ACC112 (cell line): ENCODE results near the gene LYAR.

ENCODE experiments used
- H2AFZ ChIP-seq: fragments of 200-600 bp; sonication (generic); one replicate; pipeline ENCODE4 v1.6.0; 2017; ENCODE audit warnings: antibody characterized with exemption, low read length; ENCODE audit not compliant: unreplicated experiment
- H3K27ac ChIP-seq: fragments of 200-600 bp; sonication (generic); 2 replicates; pipeline ENCODE4 v1.5.1; 2014; ENCODE audit warnings: low read depth, mild to moderate bottlenecking, antibody characterized with exemption, low read length, moderate library complexity
- H3K27me3 ChIP-seq: fragments of 200-600 bp; sonication (generic); 2 replicates; pipeline ENCODE4 v1.6.1; 2014; ENCODE audit warnings: mild to moderate bottlenecking, antibody characterized with exemption, low read length, moderate library complexity, mixed read lengths; ENCODE audit not compliant: insufficient read depth
- H3K36me3 ChIP-seq: fragments of 200-600 bp; sonication (generic); 2 replicates; pipeline ENCODE4 v1.6.1; 2016; ENCODE audit warnings: mild to moderate bottlenecking, antibody characterized with exemption, low read length, moderate library complexity, mixed read lengths; ENCODE audit not compliant: insufficient read depth
- H3K4me1 ChIP-seq: fragments of 200-600 bp; sonication (generic); one replicate; pipeline ENCODE4 v1.6.1; 2016; ENCODE audit warnings: low read length, mixed read lengths; ENCODE audit not compliant: insufficient read depth, unreplicated experiment, control insufficient read depth
- H3K4me3 ChIP-seq: fragments of 200-600 bp; sonication (generic); 2 replicates; pipeline ENCODE4 v1.5.1; 2014; ENCODE audit warnings: mild to moderate bottlenecking, low read depth, low read length
- H3K79me2 ChIP-seq: fragments of 200-600 bp; sonication (generic); one replicate; pipeline ENCODE4 v1.6.0; 2016; ENCODE audit warnings: low read length; ENCODE audit not compliant: control insufficient read depth, unreplicated experiment, insufficient read depth

LYAR gene

DNA sequence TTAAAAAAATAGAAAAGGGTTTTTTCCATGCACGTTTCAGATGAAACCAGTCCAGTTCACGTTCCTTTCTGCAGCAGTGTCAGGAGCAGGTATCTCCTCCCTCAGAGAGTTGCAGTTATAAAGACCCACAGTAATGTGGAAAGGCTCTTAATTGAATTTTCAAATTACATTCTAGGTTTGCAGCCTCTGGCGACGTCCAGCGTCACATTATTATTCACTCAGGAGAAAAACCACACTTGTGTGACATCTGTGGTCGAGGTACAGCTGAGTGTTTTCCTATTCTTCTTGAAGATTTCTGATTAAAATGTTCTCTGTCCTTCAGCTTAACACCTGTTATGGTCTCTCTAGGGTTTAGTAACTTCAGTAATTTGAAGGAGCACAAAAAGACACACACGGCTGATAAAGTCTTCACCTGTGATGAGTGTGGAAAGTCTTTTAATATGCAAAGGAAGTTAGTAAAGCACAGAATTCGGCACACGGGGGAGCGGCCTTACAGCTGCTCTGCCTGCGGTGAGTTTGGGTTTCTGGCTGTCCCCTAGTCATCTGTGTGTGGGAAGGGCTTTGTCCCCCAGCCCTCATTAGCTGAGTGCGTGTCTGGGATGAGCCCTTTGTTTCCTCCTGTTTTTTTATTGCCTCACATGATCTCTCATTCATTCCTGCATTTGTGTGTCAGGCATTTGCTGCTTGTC lies 25.7 kb upstream of the LYAR start:
- Histone ChIP-seq H2AFZ (no peak overlapping the region), H3K27me3 (no peaks in the 10 kb centered on the region), H3K36me3 (no peaks in the 10 kb centered on the region), H3K27ac (no peak overlapping the region), H3K4me3 (no peak overlapping the region), H3K4me1 (no peaks in the 10 kb centered on the region), H3K79me2 (no peaks in the 10 kb centered on the region)

DNA sequence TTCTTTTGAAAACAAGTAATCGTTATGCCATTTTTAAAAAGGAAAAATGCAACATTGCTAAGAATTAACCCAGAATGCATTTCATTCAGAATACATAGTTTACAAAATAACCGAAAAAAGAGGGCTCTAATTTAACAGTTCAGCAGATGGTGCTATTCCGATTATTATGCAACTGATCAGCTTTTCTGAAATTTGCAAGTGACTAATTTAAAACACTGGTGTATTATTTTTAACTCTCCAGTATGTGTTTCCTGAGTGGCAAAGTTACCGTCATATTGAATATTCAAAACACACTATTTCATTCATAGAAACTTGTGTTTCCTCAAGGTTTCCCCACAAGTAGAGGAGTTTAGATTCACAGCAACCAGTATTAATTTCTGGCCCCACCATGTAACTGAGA lies 21.2 kb upstream of the LYAR start:
- Histone ChIP-seq H3K4me3 (no peak overlapping the region), H3K27me3 (no peaks in the 10 kb centered on the region), H3K27ac (no peak overlapping the region), H3K4me1 (no peaks in the 10 kb centered on the region), H2AFZ (no peak overlapping the region), H3K36me3 (no peaks in the 10 kb centered on the region), H3K79me2 (no peaks in the 10 kb centered on the region)

DNA sequence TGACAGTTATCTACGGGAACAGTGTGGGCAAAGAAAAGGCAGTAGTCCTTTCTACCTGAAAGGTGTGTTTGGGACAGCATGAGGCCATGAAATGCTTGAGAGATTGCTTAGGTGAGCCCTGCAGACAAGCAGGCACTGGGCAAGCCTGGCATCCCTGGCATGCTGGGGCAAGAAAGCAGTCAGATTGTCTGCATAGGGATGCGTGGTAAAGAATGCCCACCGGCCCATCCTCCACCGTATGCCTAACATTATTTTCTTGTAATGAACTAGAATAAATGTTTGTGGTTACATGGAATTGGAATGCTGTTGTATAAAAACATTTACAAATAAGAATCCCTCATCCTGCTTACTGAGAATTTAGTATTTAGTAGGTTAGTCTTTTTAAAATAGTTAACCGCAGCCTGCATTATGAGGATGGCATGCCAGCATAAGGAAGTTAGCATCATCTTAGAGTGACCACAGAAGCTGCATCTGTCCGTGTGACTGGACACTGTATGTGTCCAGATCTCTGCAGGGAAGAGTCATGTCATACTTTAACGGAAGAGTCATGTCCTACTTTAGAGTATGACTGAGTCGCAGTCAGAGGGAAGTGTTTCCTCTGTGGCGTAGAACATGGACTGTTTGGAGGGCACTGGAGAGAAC lies 19.0 kb upstream of the LYAR start:
- Histone ChIP-seq H3K4me3 (no peak overlapping the region), H3K27ac (no peak overlapping the region), H3K4me1 (no peaks in the 10 kb centered on the region), H2AFZ (no peak overlapping the region), H3K36me3 (no peaks in the 10 kb centered on the region), H3K27me3 (no peaks in the 10 kb centered on the region), H3K79me2 (no peaks in the 10 kb centered on the region)

DNA sequence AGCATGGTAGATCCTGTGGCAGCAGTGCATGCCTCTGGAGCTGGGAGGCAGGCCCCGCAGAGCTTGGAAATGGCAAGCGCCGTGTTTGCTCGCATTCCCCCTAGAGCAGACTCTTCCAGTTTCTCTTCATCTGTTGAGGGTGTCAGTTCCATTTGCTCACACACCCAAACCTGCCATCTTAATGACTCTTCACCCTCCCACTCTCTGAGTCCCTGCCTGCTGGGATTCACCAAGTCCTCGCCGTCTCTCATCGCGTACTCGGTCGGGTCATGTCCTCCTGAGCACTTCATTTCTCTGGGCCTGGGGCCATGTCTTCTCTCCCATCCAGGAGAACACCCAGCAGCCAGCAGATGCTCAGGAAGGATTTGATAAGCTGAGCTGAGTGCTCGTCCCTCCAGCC lies 17.0 kb upstream of the LYAR start:
- Histone ChIP-seq H3K27me3 (no peaks in the 10 kb centered on the region), H3K79me2 (no peaks in the 10 kb centered on the region), H3K36me3 (peaks cover 7% of the 10 kb centered on the region; the same call in 1 of the 2 replicates), H3K27ac (no peak overlapping the region), H3K4me3 (no peak overlapping the region), H3K4me1 (no peaks in the 10 kb centered on the region), H2AFZ (no peak overlapping the region)

DNA sequence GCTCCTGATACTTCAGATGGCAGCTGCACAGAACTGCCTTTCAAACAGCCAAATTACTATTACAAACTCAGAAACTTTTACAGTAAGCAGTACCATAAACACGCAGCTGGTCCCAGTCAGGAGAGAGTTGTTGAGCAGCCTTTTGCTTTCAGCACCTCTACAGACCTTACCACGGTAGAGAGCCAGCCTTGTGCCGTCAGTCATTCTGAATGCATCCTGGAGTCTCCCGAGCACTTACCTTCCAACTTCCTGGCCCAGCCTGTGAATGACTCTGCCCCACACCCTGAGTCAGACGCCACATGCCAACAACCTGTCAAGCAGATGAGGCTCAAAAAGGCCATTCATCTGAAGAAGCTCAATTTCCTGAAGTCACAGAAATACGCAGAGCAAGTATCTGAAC lies 12.5 kb upstream of the LYAR start:
- Histone ChIP-seq H3K27ac (no peak overlapping the region), H3K4me1 (no peaks in the 10 kb centered on the region), H3K79me2 (peaks cover 7% of the 10 kb centered on the region), H3K36me3 (peaks cover 7% of the 10 kb centered on the region; the same call in 1 of the 2 replicates), H3K27me3 (no peaks in the 10 kb centered on the region), H2AFZ (no peak overlapping the region), H3K4me3 (no peak overlapping the region)

DNA sequence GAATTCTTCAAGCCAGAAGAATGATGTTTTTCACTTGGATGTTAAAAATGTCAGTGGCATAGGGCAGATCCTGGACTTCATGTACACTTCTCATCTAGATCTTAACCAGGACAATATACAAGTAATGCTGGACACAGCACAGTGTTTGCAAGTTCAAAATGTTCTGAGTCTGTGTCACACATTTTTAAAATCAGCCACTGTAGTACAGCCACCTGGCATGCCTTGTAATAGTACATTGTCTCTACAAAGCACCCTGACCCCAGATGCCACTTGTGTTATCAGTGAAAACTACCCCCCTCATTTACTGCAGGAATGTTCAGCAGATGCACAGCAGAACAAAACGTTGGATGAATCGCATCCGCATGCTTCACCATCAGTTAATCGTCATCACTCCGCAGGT lies 12.0 kb upstream of the LYAR start:
- H3K36me3 ChIP-seq, result peaks cover 7% of the 10 kb centered on the region; the same call in 1 of the 2 replicates
- no peaks in the 10 kb centered on the region for H3K27me3 ChIP-seq
- no peak overlapping the region for H3K4me3 ChIP-seq
- H3K4me1 ChIP-seq, result no peaks in the 10 kb centered on the region
- no peak overlapping the region for H2AFZ ChIP-seq
- H3K27ac ChIP-seq, result no peak overlapping the region
- H3K79me2 ChIP-seq, result peaks cover 7% of the 10 kb centered on the region

DNA sequence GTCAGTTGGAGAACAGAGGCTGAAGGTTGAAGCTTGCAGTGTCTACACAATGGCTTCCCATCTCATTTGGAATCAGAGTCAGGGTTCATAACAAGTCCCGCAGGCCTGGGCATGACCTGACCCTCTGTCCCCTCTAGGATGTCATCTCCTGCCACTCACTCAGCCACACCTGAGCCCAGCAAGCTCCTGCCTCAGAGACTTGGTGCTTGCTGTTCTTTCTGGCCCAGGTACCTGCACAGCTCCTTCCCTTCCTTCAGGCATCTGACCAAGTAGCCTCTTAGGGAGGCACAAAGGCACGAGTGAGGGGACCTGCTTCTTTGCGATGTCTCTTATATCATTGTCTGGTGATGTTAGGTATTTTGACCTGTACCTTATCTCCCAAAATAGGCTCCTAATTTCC lies 9.1 kb upstream of the LYAR start:
- Histone ChIP-seq H3K4me3 (no peak overlapping the region), H3K79me2 (peaks cover 7% of the 10 kb centered on the region), H3K4me1 (no peaks in the 10 kb centered on the region), H3K36me3 (peaks cover 7% of the 10 kb centered on the region; the same call in 1 of the 2 replicates), H3K27me3 (no peaks in the 10 kb centered on the region), H3K27ac (no peak overlapping the region), H2AFZ (no peak overlapping the region)

DNA sequence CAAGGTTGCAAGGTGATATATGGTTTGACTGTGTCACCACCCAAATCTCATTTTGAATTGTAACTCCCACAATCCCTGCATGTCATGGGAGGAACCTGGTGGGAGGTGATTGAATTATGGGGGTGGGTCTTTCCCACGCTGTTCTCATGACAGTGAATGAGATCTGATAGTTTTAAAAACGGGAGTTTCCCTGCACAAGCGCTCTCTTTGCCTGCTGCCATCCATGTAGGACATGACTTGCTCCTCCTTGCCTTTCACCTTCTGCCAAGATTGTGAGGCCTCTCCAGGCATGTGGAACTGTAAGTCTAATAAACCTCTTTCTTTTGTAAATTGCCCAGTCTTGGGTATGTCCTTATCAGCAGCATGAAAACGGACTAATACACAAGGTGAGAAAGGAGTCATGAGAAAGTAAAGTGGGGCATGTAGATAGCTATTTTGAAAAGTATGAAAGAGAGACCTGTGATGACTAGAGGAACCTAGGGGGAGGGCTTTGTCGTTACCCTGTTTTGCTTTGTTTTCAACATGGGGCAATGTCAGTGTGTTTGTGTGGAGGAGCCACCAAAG lies 6.4 kb upstream of the LYAR start:
- H3K79me2 ChIP-seq, result peaks cover 20% of the 10 kb centered on the region
- H3K27me3 ChIP-seq, result no peaks in the 10 kb centered on the region
- H3K4me3 ChIP-seq, result no peak overlapping the region
- H2AFZ ChIP-seq, result no peak overlapping the region
- no peak overlapping the region for H3K27ac ChIP-seq
- H3K36me3 ChIP-seq, result no peaks in the 10 kb centered on the region
- peaks cover 3% of the 10 kb centered on the region for H3K4me1 ChIP-seq

DNA sequence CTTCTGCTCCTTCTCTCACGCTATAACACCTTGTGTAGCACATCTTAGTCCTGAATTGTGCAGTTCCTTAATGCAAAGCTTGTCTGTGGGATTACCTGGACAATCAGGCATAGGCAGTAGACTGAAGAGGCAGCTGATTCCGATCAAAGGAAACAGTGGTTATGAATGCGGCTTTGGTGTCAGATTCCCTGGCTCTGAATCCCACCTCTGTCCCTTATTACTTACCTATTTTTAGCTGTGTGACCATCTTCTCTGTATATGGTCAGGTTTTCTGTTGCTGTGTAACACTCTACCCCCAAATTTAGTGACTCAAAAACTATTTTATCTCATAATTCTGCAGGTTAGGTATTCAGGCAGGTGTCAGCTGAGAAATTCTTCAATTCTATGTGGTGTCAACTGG lies 3.3 kb upstream of the LYAR start:
- H3K27me3 ChIP-seq, result no peaks in the 10 kb centered on the region
- H3K36me3 ChIP-seq, result no peaks in the 10 kb centered on the region
- H2AFZ ChIP-seq, result no peak overlapping the region
- peaks cover 42% of the 10 kb centered on the region for H3K79me2 ChIP-seq
- H3K4me1 ChIP-seq, result peaks cover 15% of the 10 kb centered on the region
- no peak overlapping the region for H3K27ac ChIP-seq
- H3K4me3 ChIP-seq, result no peak overlapping the region

DNA sequence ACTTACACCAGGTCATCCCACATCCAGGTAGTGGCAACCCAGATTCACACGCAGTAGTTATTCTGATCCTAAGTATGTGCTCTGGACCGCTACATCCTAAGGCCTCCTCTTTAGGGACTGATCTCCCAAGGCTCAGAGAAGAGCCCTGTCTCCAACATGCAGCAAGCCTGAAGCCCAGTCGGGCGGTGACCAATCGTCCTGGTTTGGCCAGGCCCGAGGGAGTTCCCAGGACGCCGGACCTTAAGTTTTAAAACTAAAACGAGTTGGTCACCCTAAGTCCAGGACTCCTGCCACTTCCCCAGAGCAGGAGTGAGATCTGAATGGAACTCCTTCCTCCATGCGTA lies 385 bp downstream of the LYAR start:
- H3K4me1 ChIP-seq, result peaks cover 25% of the 10 kb centered on the region
- peak overlapping the region; percentile 98 for H3K4me3 ChIP-seq
- peaks cover 63% of the 10 kb centered on the region for H3K79me2 ChIP-seq
- peaks cover 5% of the 10 kb centered on the region; the same call in 1 of the 2 replicates for H3K36me3 ChIP-seq
- H3K27me3 ChIP-seq, result no peaks in the 10 kb centered on the region
- H2AFZ ChIP-seq, result peak overlapping the region; percentile 92
- H3K27ac ChIP-seq, result peak overlapping the region; percentile 5; the same call in 1 of the 2 replicates

DNA sequence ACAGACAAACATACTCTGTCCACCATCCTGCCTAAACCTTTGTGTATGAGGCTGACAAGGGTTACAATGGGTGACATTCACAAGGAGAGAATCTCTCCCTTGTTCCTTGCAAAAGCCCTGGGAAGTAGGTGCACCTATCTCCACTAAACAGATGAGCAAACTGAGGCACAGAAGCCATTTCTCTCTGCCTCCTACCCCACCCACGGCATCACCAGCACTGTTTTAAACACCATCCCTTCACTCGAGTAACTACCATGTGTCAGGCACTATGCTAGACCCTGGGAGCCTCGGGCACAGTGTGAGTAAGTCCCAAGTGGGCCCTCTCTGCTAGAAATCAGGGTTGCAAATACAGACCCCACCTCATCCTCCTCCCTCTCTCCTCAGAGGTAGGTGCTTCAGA lies 899 bp downstream of the LYAR start:
- Histone ChIP-seq H3K36me3 (peaks cover 6% of the 10 kb centered on the region; the same call in 1 of the 2 replicates), H3K27ac (no peak overlapping the region), H3K79me2 (peaks cover 63% of the 10 kb centered on the region), H2AFZ (peak overlapping the region; percentile 92), H3K4me1 (peaks cover 26% of the 10 kb centered on the region), H3K27me3 (no peaks in the 10 kb centered on the region), H3K4me3 (peak overlapping the region; percentile 98)
